ENCODE results near the gene SART1.

The SART1 gene

GRCh38 chr11:65953471-65953870 lies 8.1 kb upstream of the SART1 start:
- H3K4me1 ChIP-seq (ENCODE audit: insufficient read depth, poor library complexity, severe bottlenecking) = no peaks in the 10 kb centered on the region
- no peak overlapping the region for H3K4me3 ChIP-seq (ENCODE audit: severe bottlenecking)
- H3K36me3 ChIP-seq (ENCODE audit: low read depth) = no peaks in the 10 kb centered on the region
- ATAC-seq (ENCODE audit: low read depth) (no peak), DNase-seq (ENCODE audit: low spot score) (no peak)
- H3K27me3 ChIP-seq (ENCODE audit: insufficient read depth, poor library complexity, severe bottlenecking) = no peaks in the 10 kb centered on the region
- H3K9me3 ChIP-seq (ENCODE audit: severe bottlenecking) = no peaks in the 10 kb centered on the region
- no peak overlapping the region for H3K27ac ChIP-seq (ENCODE audit: poor library complexity, severe bottlenecking)
- TF ChIP-seq CTCF (IDR thresholded peaks at IDR 0.05; ENCODE audit: poor library complexity, severe bottlenecking) = no peak

- TF ChIP-seq CTCF (IDR thresholded peaks at IDR 0.05; ENCODE audit: poor library complexity, severe bottlenecking) = no peak
- H3K4me1 ChIP-seq (ENCODE audit: insufficient read depth, poor library complexity, severe bottlenecking) = no peaks in the 10 kb centered on the region
- H3K27me3 ChIP-seq (ENCODE audit: insufficient read depth, poor library complexity, severe bottlenecking) = no peaks in the 10 kb centered on the region
- H3K27ac ChIP-seq (ENCODE audit: poor library complexity, severe bottlenecking) = no peak overlapping the region
- H3K4me3 ChIP-seq (ENCODE audit: severe bottlenecking) = no peak overlapping the region
- DNase-seq (ENCODE audit: low spot score) = no peak
- no peaks in the 10 kb centered on the region for H3K36me3 ChIP-seq (ENCODE audit: low read depth)
- ATAC-seq (ENCODE audit: low read depth) = peak; percentile 49; the same call in 2 of the 3 replicates
- no peaks in the 10 kb centered on the region for H3K9me3 ChIP-seq (ENCODE audit: severe bottlenecking)
These were observed 6.8 kb upstream of the SART1 start for GRCh38 chr11:65954771-65955170.

- no peak for ATAC-seq (ENCODE audit: low read depth)
These were observed 3.2 kb upstream of the SART1 start for GRCh38 chr11:65958291-65958690.

GRCh38 chr11:65958774-65959420 lies 2.6 kb upstream of the SART1 start:
- no peak for ATAC-seq (ENCODE audit: low read depth)
- Histone ChIP-seq H3K27ac (ENCODE audit: poor library complexity, severe bottlenecking) (no peak overlapping the region), H3K9me3 (ENCODE audit: severe bottlenecking) (no peaks in the 10 kb centered on the region), H3K4me1 (ENCODE audit: insufficient read depth, poor library complexity, severe bottlenecking) (peaks cover 6% of the 10 kb centered on the region), H3K36me3 (ENCODE audit: low read depth) (peaks cover 3% of the 10 kb centered on the region), H3K4me3 (ENCODE audit: severe bottlenecking) (no peak overlapping the region), H3K27me3 (ENCODE audit: insufficient read depth, poor library complexity, severe bottlenecking) (no peaks in the 10 kb centered on the region)
- DNase-seq (ENCODE audit: low spot score) = no peak
- TF ChIP-seq CTCF (IDR thresholded peaks at IDR 0.05; ENCODE audit: poor library complexity, severe bottlenecking) = no peak

More at GRCh38 chr11:65958291-65958690, 3.2 kb upstream of the SART1 start:
- Histone ChIP-seq H3K27me3 (ENCODE audit: insufficient read depth, poor library complexity, severe bottlenecking) (no peaks in the 10 kb centered on the region), H3K4me3 (ENCODE audit: severe bottlenecking) (no peak overlapping the region), H3K4me1 (ENCODE audit: insufficient read depth, poor library complexity, severe bottlenecking) (peaks cover 6% of the 10 kb centered on the region), H3K36me3 (ENCODE audit: low read depth) (no peaks in the 10 kb centered on the region), H3K9me3 (ENCODE audit: severe bottlenecking) (no peaks in the 10 kb centered on the region), H3K27ac (ENCODE audit: poor library complexity, severe bottlenecking) (no peak overlapping the region)
- TF ChIP-seq CTCF (IDR thresholded peaks at IDR 0.05; ENCODE audit: poor library complexity, severe bottlenecking) = no peak
- no peak for DNase-seq (ENCODE audit: low spot score)

- ATAC-seq (ENCODE audit: low read depth) (no peak; the same call in 2 of the 3 replicates), DNase-seq (ENCODE audit: low spot score) (no peak)
- Histone ChIP-seq H3K4me3 (ENCODE audit: severe bottlenecking) (peak overlapping the region; percentile 91), H3K27me3 (ENCODE audit: insufficient read depth, poor library complexity, severe bottlenecking) (no peaks in the 10 kb centered on the region), H3K9me3 (ENCODE audit: severe bottlenecking) (no peaks in the 10 kb centered on the region), H3K36me3 (ENCODE audit: low read depth) (peaks cover 23% of the 10 kb centered on the region), H3K27ac (ENCODE audit: poor library complexity, severe bottlenecking) (peak overlapping the region; percentile 45), H3K4me1 (ENCODE audit: insufficient read depth, poor library complexity, severe bottlenecking) (peaks cover 6% of the 10 kb centered on the region)
- TF ChIP-seq CTCF (IDR thresholded peaks at IDR 0.05; ENCODE audit: poor library complexity, severe bottlenecking) = no peak
These were observed 689 bp upstream of the SART1 start for GRCh38 chr11:65960824-65961266.

Measured in RWPE2 (cell line).